ENCODE measurements around the gene OXA1L.
"Not testable (repeated sequence)": the region's sequence is repeated elsewhere in the genome, so short reads cannot be mapped to it uniquely, and the experiment has no call there.

- not testable (repeated sequence) for TF ChIP-seq CTCF (IDR thresholded peaks at IDR 0.05; ENCODE audit: poor library complexity, severe bottlenecking); EP300 (conservative IDR thresholded peaks at IDR 0.05; ENCODE audit: poor library complexity, severe bottlenecking); EZH2 (IDR thresholded peaks at IDR 0.05; ENCODE audit: borderline replicate concordance, insufficient read depth, low read length, poor library complexity, severe bottlenecking); REST (IDR thresholded peaks at IDR 0.05; ENCODE audit: borderline replicate concordance); POLR2AphosphoS5 (IDR thresholded peaks at IDR 0.05); TAF1 (IDR thresholded peaks at IDR 0.05; ENCODE audit: low read depth)
Observed at GRCh38 chr14:22757972-22758650, 8.4 kb upstream of the OXA1L start.
